Measurements from ENCODE around the gene PARD3.
"Not testable (repeated sequence)": the region's sequence is repeated elsewhere in the genome, so short reads cannot be mapped to it uniquely, and the experiment has no call there.

The PARD3 gene

GRCh38 chr10:34815185-34816084 is at the start of gene PARD3:
Gene PARD3 (minus strand): TSS chr10:34815296. CDS start chr10:34814995, 301 bp downstream.
- DNase-seq (ENCODE audit: low read depth in 2 of 2) = no peak

DNA sequence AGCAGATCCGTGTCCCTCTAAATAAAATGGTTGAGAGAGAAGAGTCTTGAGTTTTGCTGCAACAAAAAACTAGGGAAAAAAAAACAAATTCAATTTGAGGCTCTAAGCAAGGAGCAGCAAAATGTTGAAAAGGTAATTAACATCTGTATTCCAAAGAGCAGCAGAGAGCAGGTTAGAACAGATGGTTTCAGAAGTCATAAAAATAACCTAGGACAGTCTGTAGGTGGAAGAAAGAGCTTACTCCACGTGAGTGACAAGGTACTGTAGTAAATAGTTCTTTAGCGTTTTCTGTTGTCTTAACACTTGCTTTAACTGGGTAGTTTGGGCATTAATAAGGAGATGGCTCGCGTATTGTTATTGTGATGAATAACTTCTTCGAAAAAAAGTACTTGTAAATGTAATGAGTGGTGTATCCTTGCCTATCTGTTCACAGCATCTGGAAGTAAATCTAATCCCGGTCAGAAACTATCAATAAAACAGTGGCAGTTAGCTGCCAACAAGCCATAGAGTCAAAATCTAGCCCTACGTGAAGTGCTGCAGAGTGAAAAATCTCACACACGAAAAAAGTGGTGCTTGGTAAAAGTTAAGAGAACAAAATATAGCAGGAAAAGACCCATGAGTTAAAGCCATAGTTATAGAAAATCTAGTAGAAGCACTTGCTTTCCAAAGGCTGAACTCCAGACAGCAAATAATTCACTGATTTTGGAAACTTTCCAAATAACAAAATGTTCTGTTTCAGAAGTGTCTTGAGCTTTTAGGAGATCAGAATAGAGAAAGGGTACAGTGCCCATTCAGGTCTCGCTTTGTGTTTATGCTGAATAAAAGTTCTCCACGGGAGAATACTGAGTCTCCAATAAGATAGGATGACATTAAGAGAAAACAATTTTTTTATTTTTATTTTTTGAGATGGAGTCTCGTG is 49.3 kb upstream of the PARD3 start:
- DNase-seq (ENCODE audit: low read depth in 2 of 2) = no peak

DNA sequence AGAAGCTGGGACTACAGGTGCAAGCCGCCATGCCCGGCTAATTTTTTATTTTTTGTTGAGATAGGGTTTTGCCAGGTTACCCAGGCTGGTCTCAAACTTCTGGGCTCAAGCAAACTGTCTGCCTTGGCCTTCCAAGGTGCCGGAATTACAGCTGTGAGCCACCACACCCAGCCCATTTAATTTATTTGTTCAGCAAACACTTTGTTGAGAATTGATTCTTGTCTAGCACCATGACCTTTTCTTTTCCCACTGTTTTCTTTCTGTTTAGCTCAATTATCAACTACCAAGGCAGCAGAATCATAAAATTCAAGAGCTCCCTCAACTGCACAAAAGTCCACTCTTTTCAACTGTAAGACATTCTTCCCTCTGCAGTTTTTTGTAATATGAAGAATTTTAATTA is 47.8 kb upstream of the PARD3 start:
- DNase-seq (ENCODE audit: low read depth in 2 of 2) = no peak

DNA sequence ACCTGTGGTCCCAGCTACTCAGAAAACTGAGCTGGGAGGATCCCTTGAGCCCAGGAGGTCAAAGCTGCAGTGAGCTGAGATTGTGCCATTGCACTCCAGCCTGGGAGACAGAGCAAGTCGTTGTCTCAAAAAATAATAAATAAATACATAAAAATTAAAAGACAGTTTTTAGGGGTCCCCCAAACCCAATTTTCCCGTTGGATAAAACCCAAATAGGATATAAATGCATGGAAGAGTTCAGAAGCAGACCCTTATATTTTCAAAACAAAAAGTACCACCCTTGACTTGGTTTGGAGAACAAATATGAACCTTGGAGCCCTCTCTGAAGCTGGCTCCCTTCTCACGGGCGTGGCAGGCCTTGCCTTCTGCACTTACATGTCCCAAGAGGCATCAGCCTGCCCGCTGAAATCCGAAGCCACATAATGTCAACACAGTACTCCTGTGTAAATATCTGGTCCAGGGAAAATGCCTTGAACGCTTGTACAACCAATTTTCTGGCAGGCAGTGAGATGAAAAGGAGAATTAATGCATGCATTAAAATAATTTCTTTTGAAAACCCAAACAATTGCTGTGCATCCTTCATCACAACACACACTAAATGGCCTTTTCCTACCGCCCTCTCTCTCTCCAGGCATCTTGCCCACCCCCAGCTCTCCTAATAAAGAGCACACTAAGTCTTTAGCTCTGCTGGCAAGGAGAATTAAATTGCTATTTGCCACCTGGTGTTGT is 46.4 kb upstream of the PARD3 start:
- DNase-seq (ENCODE audit: low read depth in 2 of 2) = no peak

- no peak for DNase-seq (ENCODE audit: low read depth in 2 of 2)
Observed at GRCh38 chr10:34859170-34859569, 44.1 kb upstream of the PARD3 start.

- DNase-seq (ENCODE audit: low read depth in 2 of 2) = no peak
Observed at GRCh38 chr10:34858003-34858402, 42.9 kb upstream of the PARD3 start.

GRCh38 chr10:34854147-34854601 is 39.1 kb upstream of the PARD3 start:
- no peak for DNase-seq (ENCODE audit: low read depth in 2 of 2)

- no peak for DNase-seq (ENCODE audit: low read depth in 2 of 2)
Observed at GRCh38 chr10:34853357-34853756, 38.3 kb upstream of the PARD3 start.

DNA sequence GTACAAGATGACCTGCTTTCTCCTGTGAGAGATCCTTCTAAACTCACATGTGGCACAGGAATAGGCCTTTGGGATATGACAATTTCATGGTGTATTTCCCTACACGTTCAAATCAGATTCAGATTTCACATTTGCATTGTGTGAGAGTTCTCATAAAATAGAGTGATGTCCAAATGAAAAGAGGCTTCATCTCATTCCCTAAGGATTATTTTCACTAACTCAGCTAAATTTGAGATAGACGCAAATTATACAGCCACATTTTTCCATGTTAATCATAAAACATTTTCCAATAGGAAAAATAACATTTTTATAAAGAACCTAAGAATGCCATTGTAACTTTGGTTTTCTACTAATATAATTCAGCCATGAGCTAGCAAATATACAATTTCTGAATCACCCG is 35.5 kb upstream of the PARD3 start:
- no peak for DNase-seq (ENCODE audit: low read depth in 2 of 2)

GRCh38 chr10:34850036-34850435 is 34.9 kb upstream of the PARD3 start:
- DNase-seq (ENCODE audit: low read depth in 2 of 2) = no peak

- DNase-seq (ENCODE audit: low read depth in 2 of 2) = no peak
Observed at GRCh38 chr10:34845070-34845469, 30.0 kb upstream of the PARD3 start.

GRCh38 chr10:34844448-34844847 is 29.4 kb upstream of the PARD3 start:
- no peak for DNase-seq (ENCODE audit: low read depth in 2 of 2)

DNA sequence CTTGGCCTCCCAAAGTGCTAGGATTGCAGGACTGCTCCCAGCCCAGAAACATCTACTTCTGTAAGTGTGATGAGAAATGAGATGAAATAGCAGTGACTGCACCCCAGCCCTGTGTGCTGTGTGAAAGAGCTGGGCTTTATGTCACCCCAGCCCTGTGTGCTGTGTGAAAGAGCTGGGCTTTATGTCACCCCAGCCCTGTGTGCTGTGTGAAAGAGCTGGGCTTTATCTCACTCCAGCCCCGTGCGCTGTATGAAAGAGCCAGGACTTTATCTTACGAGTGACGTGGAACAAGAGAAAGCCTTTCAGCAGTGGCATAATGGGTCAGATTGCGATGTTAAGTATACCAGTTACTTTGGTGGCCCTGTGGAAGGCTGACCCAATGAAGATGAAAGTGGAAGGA is 28.4 kb upstream of the PARD3 start:
- DNase-seq (ENCODE audit: low read depth in 2 of 2) = not testable (repeated sequence)

GRCh38 chr10:34838366-34838900 is 23.3 kb upstream of the PARD3 start:
- DNase-seq (ENCODE audit: low read depth in 2 of 2) = no peak

GRCh38 chr10:34835908-34836508 is 20.9 kb upstream of the PARD3 start:
- no peak for DNase-seq (ENCODE audit: low read depth in 2 of 2)

DNA sequence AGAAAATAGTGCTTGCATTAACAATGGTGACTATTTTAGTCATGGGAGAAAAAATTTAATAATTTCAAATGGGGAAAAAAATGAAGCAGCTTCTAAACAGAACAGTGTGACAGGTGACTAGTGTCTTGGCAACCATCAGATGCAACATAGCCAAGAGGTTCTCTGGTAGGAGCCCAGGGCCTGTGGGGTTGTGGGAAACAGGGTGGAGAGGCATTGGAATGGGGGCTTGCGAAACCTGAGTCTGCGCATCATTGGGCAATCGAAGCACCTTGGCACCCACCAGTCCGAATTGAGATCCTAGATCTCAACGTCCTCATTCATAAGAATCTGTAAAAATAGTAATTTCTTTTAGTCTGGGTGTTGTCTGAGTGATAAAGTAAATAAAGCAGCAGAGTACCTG is 19.2 kb upstream of the PARD3 start:
- DNase-seq (ENCODE audit: low read depth in 2 of 2) = no peak

DNA sequence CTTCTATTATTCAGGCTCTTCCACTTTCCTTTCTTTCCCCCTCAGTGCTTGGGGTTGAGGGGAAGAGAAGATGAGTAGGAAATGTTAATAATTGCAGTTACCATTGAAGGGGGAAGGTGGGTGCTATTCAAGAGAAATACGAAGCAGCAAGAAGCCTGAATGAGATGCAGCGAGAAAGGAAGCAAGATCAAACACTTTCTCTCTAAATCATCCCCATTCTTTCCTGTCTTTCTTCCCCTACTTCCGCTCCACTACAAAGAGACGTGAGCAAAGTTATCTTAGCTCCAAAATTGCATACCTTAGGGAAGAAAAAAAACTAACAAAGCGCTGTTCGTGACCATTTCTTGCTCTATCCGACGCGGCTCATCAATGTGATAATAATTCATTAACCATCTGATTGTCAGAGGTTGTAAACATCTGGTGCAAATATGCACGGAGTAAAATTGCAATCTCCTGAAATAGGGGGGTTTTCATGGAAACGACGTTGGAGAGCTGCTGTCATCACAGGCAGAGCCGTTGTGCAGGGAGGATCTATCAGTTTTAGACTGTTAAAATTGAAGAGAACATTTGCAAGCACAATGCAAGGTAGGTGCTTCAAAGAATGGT is 15.2 kb upstream of the PARD3 start:
- DNase-seq (ENCODE audit: low read depth in 2 of 2) = no peak

GRCh38 chr10:34826857-34827766 is 12.0 kb upstream of the PARD3 start:
- DNase-seq (ENCODE audit: low read depth in 2 of 2) = no peak

DNA sequence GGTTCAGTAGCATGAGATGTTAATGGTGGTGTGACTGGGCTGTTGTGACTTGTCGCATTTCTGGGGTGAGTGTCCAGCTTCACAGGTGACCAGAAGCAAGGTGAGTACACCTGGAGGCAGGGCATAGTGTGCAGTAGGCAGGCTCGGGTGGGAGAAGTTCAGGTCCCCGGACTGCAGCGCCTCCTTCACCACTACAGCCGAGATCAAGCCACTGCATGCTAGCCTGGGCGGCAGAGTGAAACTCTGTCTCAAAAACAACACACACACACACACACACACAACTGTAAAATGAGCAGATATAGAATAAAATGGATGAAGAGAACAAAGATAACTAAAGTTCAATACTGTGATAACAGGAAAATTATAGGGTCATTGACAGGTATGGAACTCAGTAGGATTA is 11.1 kb upstream of the PARD3 start:
- DNase-seq (ENCODE audit: low read depth in 2 of 2) = no peak

GRCh38 chr10:34825414-34825813 is 10.3 kb upstream of the PARD3 start:
- no peak for DNase-seq (ENCODE audit: low read depth in 2 of 2)
